ENCODE measurements around the gene THBS3. TPM values are rescaled to one million over a fixed set of nuclear protein-coding genes. Genes with fewer than 3 reads are reported as not detected.

The THBS3 gene
- total RNA-seq, 1 donor from 2014 or later: 118 TPM

- DNase-seq (ENCODE audit: low spot score): peak; percentile 6
- no peaks in the 10 kb centered on the region for H3K9me3 Mint-ChIP-seq (ENCODE audit: low read depth)
- peaks cover 43% of the 10 kb centered on the region for H3K4me1 Mint-ChIP-seq (ENCODE audit: low read depth)
- H3K4me3 Mint-ChIP-seq (ENCODE audit: unreplicated experiment): no peak overlapping the region
- H3K27me3 Mint-ChIP-seq (ENCODE audit: low read depth): no peaks in the 10 kb centered on the region
- no peak for TF ChIP-seq CTCF (IDR thresholded peaks at IDR 0.05)
- peaks cover 2% of the 10 kb centered on the region for H3K36me3 Mint-ChIP-seq (ENCODE audit: low read depth)
- H3K27ac Mint-ChIP-seq (ENCODE audit: unreplicated experiment): peak overlapping the region; percentile 49
Measured at GRCh38 chr1:155210314-155211104, 2.8 kb upstream of the THBS3 start.

- no peaks in the 10 kb centered on the region for H3K9me3 Mint-ChIP-seq (ENCODE audit: low read depth)
- no peak for TF ChIP-seq CTCF (IDR thresholded peaks at IDR 0.05)
- DNase-seq (ENCODE audit: low spot score): no peak
- H3K4me3 Mint-ChIP-seq (ENCODE audit: unreplicated experiment): peak overlapping the region; percentile 80
- H3K27me3 Mint-ChIP-seq (ENCODE audit: low read depth): no peaks in the 10 kb centered on the region
- H3K27ac Mint-ChIP-seq (ENCODE audit: unreplicated experiment): peak overlapping the region; percentile 99
- peaks cover 43% of the 10 kb centered on the region for H3K4me1 Mint-ChIP-seq (ENCODE audit: low read depth)
- H3K36me3 Mint-ChIP-seq (ENCODE audit: low read depth): peaks cover 2% of the 10 kb centered on the region
Measured at GRCh38 chr1:155209312-155209721, 1.6 kb upstream of the THBS3 start.

GRCh38 chr1:155208541-155209311 is 1.0 kb upstream of the THBS3 start, which contains the start of gene MTX1:
TSS of gene MTX1 (plus strand) at chr1:155208695. CDS start at chr1:155208805, 110 bp downstream.
- no peak for TF ChIP-seq CTCF (IDR thresholded peaks at IDR 0.05)
- H3K4me1 Mint-ChIP-seq (ENCODE audit: low read depth): peaks cover 43% of the 10 kb centered on the region
- no peaks in the 10 kb centered on the region for H3K27me3 Mint-ChIP-seq (ENCODE audit: low read depth)
- peak within 1 kb of the TSS; percentile 80 for H3K4me3 Mint-ChIP-seq (ENCODE audit: unreplicated experiment)
- H3K36me3 Mint-ChIP-seq (ENCODE audit: low read depth): peaks cover 2% of the 10 kb centered on the region
- peak within 1 kb of the TSS; percentile 99 for H3K27ac Mint-ChIP-seq (ENCODE audit: unreplicated experiment)
- DNase-seq (ENCODE audit: low spot score): peak; percentile 96
- H3K9me3 Mint-ChIP-seq (ENCODE audit: low read depth): no peaks in the 10 kb centered on the region

GRCh38 chr1:155206891-155207805 is 549 bp downstream of the THBS3 start:
- peaks cover 43% of the 10 kb centered on the region for H3K4me1 Mint-ChIP-seq (ENCODE audit: low read depth)
- H3K36me3 Mint-ChIP-seq (ENCODE audit: low read depth): peaks cover 2% of the 10 kb centered on the region
- peak; percentile 69 for DNase-seq (ENCODE audit: low spot score)
- H3K27me3 Mint-ChIP-seq (ENCODE audit: low read depth): no peaks in the 10 kb centered on the region
- TF ChIP-seq CTCF (IDR thresholded peaks at IDR 0.05): peak; percentile 93
- peak overlapping the region; percentile 80 for H3K4me3 Mint-ChIP-seq (ENCODE audit: unreplicated experiment)
- peak overlapping the region; percentile 99 for H3K27ac Mint-ChIP-seq (ENCODE audit: unreplicated experiment)
- no peaks in the 10 kb centered on the region for H3K9me3 Mint-ChIP-seq (ENCODE audit: low read depth)
